Caco-2 (cell line): ENCODE data around the gene HAPLN2. TPM values are rescaled to one million over a fixed set of nuclear protein-coding genes. Genes with fewer than 3 reads are reported as not detected.

Experiments
- BruUV-seq: library from RNA; stranded (reverse); fragments of 400-500 nt; replicated peaks from 2 replicates; lab custom pipeline; 2021; lab: Mats Ljungman, UMichigan
- CTCF ChIA-PET: fragments of 300-600 bp; sonication (Branson Sonifier 250); formaldehyde crosslinking; loops from one replicate; lab custom pipeline; 2022; ENCODE audit warnings: antibody characterized with exemption; lab: Charles Lee
- POLR2A ChIA-PET: fragments of 300-600 bp; sonication (Branson Sonifier 250); formaldehyde crosslinking; loops from one replicate; lab custom pipeline; 2022; ENCODE audit warnings: antibody characterized with exemption; lab: Charles Lee
- DNase-seq, 2 experiments: peaks; one replicate each; pipeline versions ENCODE4 v3.0.0 to v3.0.0-alpha.2; 2020 to 2022
- H3K27me3 ChIP-seq: replicated peaks from 2 replicates; pipeline ENCODE4 v1.6.0; 2011; ENCODE audit warnings: low read length; ENCODE audit not compliant: control insufficient read depth, insufficient read depth
- H3K36me3 ChIP-seq: 2 replicates; pipeline ENCODE4 v1.5.1; 2011; ENCODE audit warnings: low read length; ENCODE audit not compliant: control insufficient read depth, insufficient read depth
- H3K4me1 ChIP-seq: fragments of 250-450 bp; sonication (Bioruptor Pico); 2 replicates; pipeline ENCODE4 v1.5.1; 2020; ENCODE audit warnings: mild to moderate bottlenecking
- H3K4me3 ChIP-seq: 2 replicates; pipeline ENCODE4 v1.5.1; 2011; ENCODE audit warnings: low read depth, mild to moderate bottlenecking, control low read depth, low read length
- H3K9me3 ChIP-seq: fragments of 250-450 bp; sonication (Bioruptor Pico); 2 replicates; pipeline ENCODE4 v1.5.1; 2020; ENCODE audit warnings: mild to moderate bottlenecking, moderate library complexity
- H3K27ac Mint-ChIP-seq: one replicate; pipeline ENCODE4 v1.8.0; 2022; ENCODE audit warnings: mixed read lengths; ENCODE audit not compliant: unreplicated experiment
- H3K27me3 Mint-ChIP-seq: one replicate; pipeline ENCODE4 v1.8.0; 2022; ENCODE audit warnings: mixed read lengths; ENCODE audit not compliant: insufficient read depth, unreplicated experiment
- H3K36me3 Mint-ChIP-seq: one replicate; pipeline ENCODE4 v1.8.0; 2022; ENCODE audit warnings: mild to moderate bottlenecking, mixed read lengths; ENCODE audit not compliant: insufficient read depth, unreplicated experiment
- H3K4me1 Mint-ChIP-seq: one replicate; pipeline ENCODE4 v1.8.0; 2022; ENCODE audit warnings: low read depth, mixed read lengths; ENCODE audit not compliant: unreplicated experiment
- H3K4me3 Mint-ChIP-seq: one replicate; pipeline ENCODE4 v1.8.0; 2022; ENCODE audit warnings: mild to moderate bottlenecking, moderate library complexity, mixed read lengths; ENCODE audit not compliant: unreplicated experiment
- H3K9me3 Mint-ChIP-seq: one replicate; pipeline ENCODE4 v1.8.0; 2022; ENCODE audit warnings: mixed read lengths; ENCODE audit not compliant: unreplicated experiment
- CTCF ChIP-seq, 2 experiments: fragments of 200-600 bp in 1 of 2; IDR thresholded peaks; 1 replicate in 1 of 2; 2 replicates in 1 of 2; pipeline versions ENCODE4 v1.5.1 to v1.8.0; 2011 to 2022; ENCODE audit warnings: antibody characterized with exemption in 1 of 2, control low read depth in 1 of 2, inconsistent platforms in 1 of 2, low read depth in 1 of 2, low read length in 1 of 2, mild to moderate bottlenecking in 1 of 2, moderate library complexity in 1 of 2; ENCODE audit not compliant: insufficient read depth in 1 of 2, severe bottlenecking in 1 of 2, unreplicated experiment in 1 of 2
- intact Hi-C: fragments of 100-400 bp; cut with micrococcal nuclease; formaldehyde crosslinking; loops from one replicate; pipeline ENCODE4 v1.10.0; 2022; ENCODE audit not compliant: unreplicated experiment
- total RNA-seq: library from RNA; stranded (reverse); gene quantifications from 2 replicates; pipeline ENCODE4 v1.2.3, GENCODE V29; 2022

Gene HAPLN2
- total RNA-seq, 1 experiment from 2014 or later, result not detected

DNA sequence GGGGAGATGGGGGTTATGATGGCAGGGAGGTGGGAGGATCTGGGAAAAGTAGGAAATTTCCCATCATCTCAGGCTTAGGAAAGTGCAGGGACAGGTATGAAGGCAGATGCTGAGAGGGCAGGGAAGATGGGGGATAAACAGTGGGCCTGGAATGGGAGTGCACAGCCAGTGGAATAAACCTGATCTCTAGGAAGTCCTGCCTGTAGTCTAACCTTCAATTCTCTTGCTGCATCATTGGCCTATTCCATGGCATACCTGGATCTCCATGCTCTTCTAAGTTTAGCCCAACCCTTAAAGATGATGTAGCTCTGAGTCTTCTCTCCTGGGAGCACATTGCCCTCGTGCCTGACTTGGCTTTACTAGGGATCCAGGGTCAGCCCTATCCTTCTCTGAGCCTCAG lies 25.4 kb downstream of the HAPLN2 start:
- intact Hi-C loops, result no loop called here
- Histone ChIP-seq H3K27me3 (no peaks in the 10 kb centered on the region), H3K4me3 (no peak overlapping the region), H3K4me1 (no peaks in the 10 kb centered on the region), H3K9me3 (no peaks in the 10 kb centered on the region), H3K36me3 (no peaks in the 10 kb centered on the region)
- no peak overlapping the region for H3K27ac Mint-ChIP-seq
- ChIA-PET CTCF (no interaction called here), POLR2A (no interaction called here)
- no peak for TF ChIP-seq CTCF (IDR thresholded peaks at IDR 0.05; ENCODE audit: insufficient read depth in 1 of 2, low read depth in 1 of 2, low read length in 1 of 2, severe bottlenecking in 1 of 2, unreplicated experiment in 1 of 2)
- no TSS peak for BruUV-seq
- peaks cover 4% of the 10 kb centered on the region for H3K27me3 Mint-ChIP-seq
- H3K4me3 Mint-ChIP-seq, result no peak overlapping the region
- H3K4me1 Mint-ChIP-seq, result no peaks in the 10 kb centered on the region
- no peak for DNase-seq
- no peaks in the 10 kb centered on the region for H3K36me3 Mint-ChIP-seq
- H3K9me3 Mint-ChIP-seq, result no peaks in the 10 kb centered on the region

DNA sequence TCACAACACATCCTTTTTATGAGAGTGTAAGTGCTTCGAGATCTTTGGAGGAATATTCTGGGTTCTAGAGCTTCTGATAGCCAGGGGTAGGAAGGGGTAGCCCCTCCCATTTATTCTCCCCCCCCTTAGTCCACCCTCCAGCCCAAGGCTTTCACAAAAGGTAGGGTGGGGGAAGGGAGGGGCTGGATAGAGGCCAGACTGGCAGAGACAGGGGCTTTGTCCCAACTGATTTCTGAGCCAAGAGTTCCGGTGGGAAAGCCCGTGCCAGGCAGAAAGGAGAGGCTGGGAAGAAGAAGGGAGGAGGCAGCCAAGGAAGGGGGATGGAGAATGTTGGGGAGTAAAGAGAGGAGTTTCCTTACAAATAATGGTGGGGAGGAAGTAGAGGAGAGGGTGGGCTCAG lies 25.8 kb downstream of the HAPLN2 start:
- Mint-ChIP-seq H3K4me3 (no peak overlapping the region), H3K27ac (no peak overlapping the region), H3K27me3 (peaks cover 4% of the 10 kb centered on the region), H3K36me3 (no peaks in the 10 kb centered on the region), H3K9me3 (no peaks in the 10 kb centered on the region), H3K4me1 (no peaks in the 10 kb centered on the region)
- CTCF ChIA-PET, result no interaction called here
- no peak for DNase-seq
- H3K36me3 ChIP-seq, result no peaks in the 10 kb centered on the region
- no peaks in the 10 kb centered on the region for H3K27me3 ChIP-seq
- H3K9me3 ChIP-seq, result no peaks in the 10 kb centered on the region
- BruUV-seq, result no TSS peak
- no peak for TF ChIP-seq CTCF (IDR thresholded peaks at IDR 0.05; ENCODE audit: insufficient read depth in 1 of 2, low read depth in 1 of 2, low read length in 1 of 2, severe bottlenecking in 1 of 2, unreplicated experiment in 1 of 2)
- POLR2A ChIA-PET, result no interaction called here
- no peaks in the 10 kb centered on the region for H3K4me1 ChIP-seq
- no peak overlapping the region for H3K4me3 ChIP-seq
- intact Hi-C loops, result no loop called here

- intact Hi-C loops, result no loop called here
- BruUV-seq, result no TSS peak
- CTCF ChIA-PET, result interaction anchor here (0.8 kb wide), 1 partner anchor 26 kb away, joined by 4 read pairs; the partner anchor contains the start of gene HAPLN2
- POLR2A ChIA-PET, result no interaction called here
- Histone ChIP-seq H3K4me3 (no peak overlapping the region), H3K27me3 (no peaks in the 10 kb centered on the region), H3K36me3 (no peaks in the 10 kb centered on the region), H3K4me1 (no peaks in the 10 kb centered on the region), H3K9me3 (no peaks in the 10 kb centered on the region)
- Mint-ChIP-seq H3K27ac (no peak overlapping the region), H3K4me3 (no peak overlapping the region), H3K27me3 (peaks cover 4% of the 10 kb centered on the region), H3K4me1 (no peaks in the 10 kb centered on the region), H3K36me3 (no peaks in the 10 kb centered on the region), H3K9me3 (no peaks in the 10 kb centered on the region)
- DNase-seq, result no peak
- TF ChIP-seq CTCF (IDR thresholded peaks at IDR 0.05; ENCODE audit: insufficient read depth in 1 of 2, low read depth in 1 of 2, low read length in 1 of 2, severe bottlenecking in 1 of 2, unreplicated experiment in 1 of 2), result no peak
These were observed 26.5 kb downstream of the HAPLN2 start for GRCh38 chr1:156645666-156646065.
